Left renal pelvis (tissue), 4 donors: ENCODE measurements around the gene GPC6. TPM values are rescaled to one million over a fixed set of nuclear protein-coding genes. Genes with fewer than 3 reads are reported as not detected.

Experiments
- DNase-seq, 4 donors: peaks; one replicate each; pipeline ENCODE4 v3.0.0-alpha.2; 2013; ENCODE audit warnings: low read depth in 4 of 4, low spot score in 3 of 4
- polyA plus RNA-seq, 4 donors: library from polyadenylated mRNA; unstranded; fragments of 120-200 nt; gene quantifications; one replicate each; pipeline ENCODE4 v1.2.1, GENCODE V29; 2013; ENCODE audit not compliant: insufficient read length in 4 of 4

The GPC6 gene
- polyA plus RNA-seq, 4 donors = 49.8 to 74.4 (median 65.2) TPM

DNA sequence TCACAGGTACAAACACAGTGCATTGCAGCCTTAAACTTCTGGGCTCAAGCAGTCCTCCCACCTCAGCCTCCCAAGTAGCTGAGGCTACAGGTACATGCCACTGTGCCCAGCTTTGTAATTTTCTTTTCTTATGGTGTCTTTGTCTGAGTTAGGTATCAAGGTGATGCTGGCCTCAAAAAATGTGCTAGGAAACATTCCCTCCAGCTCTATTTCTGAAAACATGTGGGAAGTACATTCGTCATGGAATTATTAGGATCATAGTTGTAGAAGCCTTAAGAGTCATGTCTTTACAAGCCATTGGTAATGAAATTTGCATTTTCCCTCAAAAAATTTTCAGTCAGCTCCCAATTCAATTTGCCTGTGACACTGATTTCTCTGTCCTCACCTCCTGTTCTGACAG lies 1021.3 kb downstream of the GPC6 start:
- no peak for DNase-seq

DNA sequence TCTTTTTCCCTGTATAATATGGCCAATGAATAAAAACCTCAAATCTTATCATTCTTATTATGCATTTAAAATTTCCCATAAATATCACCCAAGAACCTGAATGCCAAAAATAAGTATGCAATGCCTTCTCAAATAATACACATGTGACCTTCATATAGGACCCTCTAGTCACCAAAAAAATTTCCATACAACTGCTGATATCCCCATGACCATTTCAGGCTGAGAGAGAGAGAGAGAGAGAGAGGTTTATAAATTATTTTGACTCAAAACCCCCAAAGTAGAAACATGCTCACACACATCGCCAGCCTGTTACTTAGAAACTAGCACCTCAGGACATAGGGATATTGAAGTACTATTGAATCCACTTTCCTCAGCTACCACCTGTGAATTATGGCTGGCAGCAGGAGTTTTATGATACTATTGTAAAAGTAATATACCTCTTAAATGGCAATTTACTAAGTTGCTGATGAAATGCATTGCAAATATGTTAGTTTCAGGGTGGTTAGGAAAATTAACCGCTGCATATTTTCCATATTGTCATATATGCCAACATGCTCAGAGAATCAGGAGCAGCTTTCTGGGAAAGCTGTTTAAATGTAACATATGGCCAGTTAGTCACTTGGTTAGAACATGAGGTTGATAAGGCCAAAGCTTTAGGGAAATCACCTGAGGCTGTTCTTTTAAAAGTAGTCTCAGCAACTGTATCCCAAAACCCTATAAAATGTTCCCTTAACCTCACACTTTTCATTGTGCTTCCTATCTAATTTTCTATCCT lies 1022.0 kb downstream of the GPC6 start:
- DNase-seq = no peak

DNA sequence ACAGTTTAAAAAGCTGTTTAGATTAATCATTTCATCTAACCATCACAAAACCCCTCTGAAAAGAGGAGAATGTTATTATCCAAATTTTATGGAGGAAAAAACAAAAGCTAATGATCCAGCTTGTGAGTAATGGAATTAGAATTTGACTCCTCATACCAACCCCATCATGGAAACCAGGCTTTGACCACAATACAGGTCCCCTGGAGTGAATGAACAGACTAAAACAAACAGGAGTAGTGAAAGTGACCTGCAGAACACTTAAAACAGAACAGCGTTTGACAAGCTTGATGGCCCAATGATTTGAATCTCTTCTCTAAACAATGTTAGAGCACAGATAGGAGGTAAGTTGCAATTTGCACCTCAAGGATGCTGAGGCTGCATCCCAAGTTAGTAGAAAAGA lies 1022.9 kb downstream of the GPC6 start:
- DNase-seq = no peak

DNA sequence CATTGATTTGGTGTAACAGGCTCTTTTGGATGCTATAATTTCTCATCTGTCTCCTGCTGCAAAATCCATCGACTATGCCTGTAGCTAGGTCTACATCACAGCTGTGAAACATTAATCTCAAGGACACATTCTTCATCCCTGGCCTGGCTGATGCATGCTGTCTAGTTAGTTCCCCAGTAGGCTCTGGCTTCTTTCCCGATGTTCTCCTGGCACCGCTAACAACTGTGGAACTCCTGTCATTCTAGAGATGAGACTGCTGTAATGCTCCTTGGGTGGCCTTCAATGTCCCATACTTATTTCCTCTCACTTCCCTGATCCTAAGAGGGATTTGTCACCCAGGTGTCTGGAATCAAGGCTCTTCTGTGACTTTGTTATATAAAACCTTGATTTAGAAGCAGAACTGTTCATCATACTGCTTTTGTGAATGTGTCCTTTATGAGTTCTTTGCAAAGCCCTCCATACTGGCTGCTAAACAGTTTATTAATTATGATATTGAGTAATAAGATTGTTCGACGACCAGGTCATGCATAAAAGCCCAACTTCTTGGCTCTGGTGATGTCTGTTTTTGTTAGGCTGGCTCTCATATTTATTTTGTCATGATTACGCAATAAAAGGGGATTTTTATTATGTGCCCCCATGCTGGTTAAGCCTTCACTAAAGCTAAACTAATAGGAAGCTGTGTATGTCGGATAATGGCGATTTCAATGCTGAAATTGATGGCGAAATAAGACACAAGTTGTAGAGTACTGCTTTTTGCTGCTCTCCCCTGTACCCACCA lies 1025.4 kb downstream of the GPC6 start:
- no peak for DNase-seq

DNA sequence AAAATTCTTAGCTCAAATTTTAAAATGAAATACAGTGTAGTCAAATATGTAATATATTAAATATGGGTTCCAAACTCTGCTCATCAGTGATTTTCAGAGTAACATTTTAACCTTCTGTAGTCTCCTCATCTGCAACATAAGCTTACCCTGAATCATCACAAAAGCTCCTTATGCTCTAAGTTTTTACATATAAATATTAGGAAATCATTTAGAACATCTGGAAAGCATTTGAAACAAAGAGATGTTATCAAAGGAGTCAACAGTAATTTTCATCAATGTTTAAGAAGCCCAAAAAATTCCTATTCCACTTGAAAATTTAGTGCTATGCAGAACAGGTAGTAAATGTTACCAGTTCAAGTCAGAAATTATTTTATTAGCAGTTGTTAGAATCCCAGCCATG lies 1028.1 kb downstream of the GPC6 start:
- no peak for DNase-seq

DNA sequence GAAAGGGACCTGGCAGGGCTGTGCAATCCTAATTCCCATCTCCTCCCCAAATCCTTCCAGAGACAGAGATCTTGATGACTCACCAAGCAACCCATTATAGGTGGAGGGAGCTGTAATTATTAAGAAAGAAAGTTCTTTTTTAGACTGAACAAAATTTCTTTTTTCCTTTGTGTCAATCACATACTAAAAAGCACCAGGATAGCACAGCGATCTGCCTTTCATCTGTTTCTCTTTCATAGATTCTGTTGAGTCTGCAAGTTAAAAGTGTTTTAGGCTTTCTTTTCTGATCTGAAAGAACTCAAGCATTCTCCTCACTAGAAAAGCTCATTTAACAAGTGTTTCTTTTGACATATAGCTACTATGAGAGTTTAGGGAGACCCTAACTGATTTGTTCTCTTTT lies 1030.1 kb downstream of the GPC6 start:
- no peak for DNase-seq

DNA sequence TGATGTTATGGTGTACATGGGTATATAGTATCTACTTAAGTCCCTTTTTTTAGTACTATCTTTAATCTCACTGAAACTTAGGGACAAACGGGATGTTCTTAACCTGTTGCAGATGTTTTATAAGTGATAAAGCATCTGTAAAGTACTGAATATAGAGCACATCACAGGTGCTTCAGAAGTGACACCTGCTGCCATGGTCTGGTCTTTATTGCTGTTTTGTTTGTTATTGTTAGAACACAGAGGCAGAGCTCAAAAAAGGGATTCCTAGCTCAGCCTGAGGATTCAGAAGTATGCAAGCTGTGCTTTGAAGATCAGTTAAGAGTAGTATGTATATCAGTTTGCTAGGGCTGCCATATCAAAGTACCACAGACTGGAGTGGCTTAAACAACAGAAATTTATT lies 1033.4 kb downstream of the GPC6 start:
- DNase-seq = no peak

DNA sequence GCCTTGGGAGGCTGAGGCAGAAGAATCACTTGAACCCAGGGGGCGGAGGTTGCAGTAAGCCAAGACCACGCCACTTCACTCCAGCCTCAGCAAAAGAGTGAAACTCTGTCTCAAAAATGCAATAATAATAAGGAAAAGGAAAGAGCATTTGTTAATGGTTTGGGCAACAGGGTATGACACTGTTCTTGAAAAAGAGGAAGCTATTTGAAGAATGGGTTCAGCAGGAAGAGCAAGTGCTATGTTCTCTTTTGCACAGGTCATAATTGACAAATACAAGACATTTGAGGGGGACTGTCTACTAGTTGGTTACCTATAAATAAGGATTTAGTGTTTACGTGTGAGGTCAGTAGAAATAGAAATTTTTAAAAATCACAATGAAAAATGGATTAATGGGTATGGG lies 1034.6 kb downstream of the GPC6 start:
- no peak for DNase-seq

DNA sequence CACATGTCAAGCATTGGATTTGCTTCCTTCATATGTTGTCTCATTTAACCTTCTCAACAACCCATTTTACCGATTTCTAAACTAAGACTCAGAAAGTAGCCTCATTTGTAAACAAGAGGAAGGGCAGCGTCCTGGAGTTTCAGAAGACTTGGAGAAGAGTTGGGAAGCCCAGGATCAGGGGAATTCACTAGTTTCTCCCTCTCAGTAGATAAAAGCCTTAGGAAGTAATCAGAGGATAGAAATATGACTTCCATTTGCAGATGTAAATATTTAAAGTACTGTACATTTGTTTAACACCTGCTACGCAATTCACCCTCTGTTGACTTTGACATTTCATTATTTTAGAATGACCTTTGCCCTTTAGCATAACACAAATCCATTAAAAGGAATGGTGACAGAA lies 1036.4 kb downstream of the GPC6 start:
- DNase-seq = no peak

DNA sequence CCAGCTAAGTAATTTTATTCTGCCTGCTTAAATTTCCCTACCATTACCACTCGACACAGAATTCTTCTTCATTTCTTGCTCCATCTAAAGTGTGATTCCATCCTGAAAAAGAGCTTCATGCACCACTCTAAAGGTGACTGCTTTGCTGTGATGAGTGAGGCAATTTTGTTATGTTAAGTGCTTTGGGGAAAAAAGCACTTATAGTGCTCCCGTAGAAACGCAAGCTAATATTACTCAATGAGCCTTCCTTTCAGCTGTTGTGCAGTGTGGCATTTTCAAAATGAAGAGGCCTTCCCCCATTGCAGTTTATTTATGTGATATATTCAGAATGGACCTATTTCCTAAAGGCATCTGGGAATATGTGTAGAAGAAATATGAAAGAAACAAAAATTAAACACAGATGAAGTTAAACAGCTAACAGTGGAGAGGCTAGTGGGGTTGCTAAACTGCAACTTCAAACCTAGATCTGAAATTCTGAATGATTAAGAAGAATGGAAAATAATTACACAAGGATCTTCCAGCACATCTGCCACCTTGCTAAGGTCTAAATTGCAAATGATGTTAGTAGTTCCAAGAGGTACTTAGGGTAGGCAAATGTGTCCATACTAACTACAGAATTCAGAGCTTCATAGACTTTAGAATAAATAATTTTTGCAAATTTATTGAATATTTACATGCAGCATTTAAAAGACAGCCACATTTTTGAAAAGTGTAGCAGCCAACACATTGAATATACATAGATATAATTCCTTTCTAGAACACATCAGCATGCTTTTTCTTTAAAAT lies 1041.2 kb downstream of the GPC6 start:
- DNase-seq = no peak

DNA sequence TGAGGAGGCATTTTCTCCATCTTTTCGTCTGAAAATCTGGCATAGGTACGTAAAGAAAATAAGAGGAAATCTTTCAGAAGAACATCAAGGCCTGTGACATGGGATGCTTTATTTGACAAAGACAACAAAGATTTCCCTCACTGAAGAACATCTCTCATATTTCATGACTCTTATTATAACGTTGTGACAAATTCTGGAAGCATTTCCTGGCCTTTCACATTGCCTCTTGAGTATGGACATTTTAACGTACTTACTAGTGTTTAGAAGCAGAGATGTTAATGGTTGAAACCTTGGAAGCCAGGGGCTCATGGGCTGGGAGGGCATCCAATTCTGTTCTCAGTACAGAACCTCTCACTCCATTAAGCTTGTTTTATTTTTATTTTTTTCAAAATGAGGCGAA lies 1042.1 kb downstream of the GPC6 start:
- no peak for DNase-seq

DNA sequence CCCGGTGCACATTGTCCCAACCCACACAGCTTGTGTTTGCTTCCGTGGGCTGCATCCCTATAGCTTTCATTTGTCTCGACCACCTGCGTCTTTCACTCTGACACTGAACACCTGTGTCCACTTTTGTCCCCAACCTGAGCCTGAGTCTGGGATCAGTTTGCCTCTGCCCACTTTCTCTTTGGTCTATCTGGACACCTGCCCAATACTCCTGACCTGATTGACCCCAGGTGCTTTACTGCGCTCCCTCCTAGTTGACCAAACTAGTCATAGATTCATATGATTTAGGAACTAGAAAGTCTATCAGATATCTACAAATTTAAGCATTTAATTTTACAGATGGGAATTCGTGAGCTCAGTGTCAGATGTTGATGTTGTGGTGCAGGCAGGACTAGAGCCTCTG lies 1043.0 kb downstream of the GPC6 start:
- DNase-seq = no peak

DNA sequence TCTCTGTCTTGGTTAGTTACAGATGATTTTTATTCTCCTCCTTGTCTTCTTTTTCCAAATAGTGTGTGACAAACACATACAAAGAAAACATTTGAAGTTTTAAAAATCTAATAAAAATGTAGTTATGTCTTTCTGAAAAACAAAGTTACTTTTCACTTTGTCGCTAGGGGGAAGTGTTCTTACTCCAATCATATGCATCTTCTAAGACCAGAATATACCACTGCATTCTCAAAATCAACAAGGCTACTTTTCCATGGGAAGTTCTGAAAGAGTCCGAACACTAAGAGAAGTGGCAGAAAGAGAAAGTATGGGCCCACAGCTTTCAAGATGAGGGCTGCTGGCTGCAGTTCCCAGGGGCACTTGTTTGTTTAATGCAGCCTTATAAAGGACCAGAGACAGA lies 1043.9 kb downstream of the GPC6 start:
- DNase-seq = no peak

DNA sequence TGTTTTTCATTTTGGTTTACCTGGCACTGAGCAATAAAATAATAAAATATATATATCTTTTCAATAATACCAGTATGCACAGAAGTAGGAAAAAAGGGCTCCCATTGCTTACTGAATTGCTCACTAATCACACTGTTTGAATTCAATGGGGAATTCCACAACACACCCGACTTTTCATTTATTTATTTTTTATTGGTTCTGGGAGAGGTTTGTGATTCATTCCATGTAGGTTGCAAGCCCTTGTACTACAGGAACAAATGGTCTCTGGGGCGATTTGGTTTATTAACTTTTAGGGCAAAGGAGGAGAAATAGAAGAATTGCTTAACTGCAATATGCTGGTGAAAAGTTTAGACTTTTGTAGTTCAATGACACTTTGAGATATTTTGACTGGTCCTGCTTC lies 1045.4 kb downstream of the GPC6 start:
- no peak for DNase-seq

DNA sequence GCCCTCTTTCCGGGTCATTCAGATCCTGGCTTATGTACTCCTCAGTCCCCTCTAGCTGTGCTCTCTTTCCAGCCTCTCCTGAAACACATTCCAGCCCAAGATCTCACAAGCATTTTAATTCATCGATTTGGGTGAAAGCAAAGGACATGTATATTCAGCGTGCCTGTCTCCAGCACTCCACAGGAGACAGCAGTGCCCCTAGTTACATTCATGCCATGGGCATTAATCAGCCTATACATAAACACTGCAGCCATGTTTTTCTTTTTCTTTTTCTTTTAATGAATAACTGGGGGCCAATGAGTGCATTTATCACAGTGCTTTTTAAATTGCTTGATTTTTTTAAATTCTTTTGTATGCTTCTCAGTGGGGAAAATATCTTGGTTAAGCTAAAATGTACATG lies 1053.7 kb downstream of the GPC6 start:
- no peak for DNase-seq

DNA sequence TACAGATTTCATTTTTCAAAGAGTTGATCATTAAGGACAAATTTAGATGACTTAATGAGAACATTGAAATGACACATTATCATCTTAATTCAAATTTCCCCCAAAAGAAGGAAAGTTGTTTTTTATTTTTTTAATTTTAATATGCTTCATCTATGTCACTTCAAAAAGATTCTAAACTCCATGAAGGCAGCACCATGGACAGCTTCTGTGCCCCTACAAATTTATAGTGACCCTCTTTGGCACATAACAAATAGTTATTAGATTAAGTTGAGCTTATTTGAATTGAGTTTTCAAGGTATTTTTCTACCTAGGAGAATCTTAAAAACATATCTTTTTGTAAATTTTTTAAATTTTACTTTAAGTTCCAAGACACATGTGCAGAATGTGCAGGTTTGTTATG lies 1054.2 kb downstream of the GPC6 start:
- DNase-seq = no peak

DNA sequence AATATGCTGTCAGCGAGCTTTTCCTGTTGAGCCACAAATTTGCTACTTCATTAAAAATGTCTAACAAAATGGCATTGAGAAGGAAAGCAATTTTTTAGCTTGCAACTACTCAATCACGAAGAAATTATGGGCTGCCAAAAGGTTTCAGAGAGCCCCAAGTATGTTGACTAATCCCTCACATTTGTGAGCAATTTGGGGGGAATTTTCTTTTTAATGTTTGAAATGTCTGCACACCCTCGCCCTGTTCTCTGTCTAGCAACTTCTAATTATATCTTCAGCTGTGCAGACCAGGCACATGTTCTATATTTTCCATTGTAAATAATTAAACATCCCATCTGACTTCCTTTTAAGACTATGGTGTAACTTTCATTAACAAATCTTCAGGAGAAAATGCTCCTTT lies 1060.0 kb downstream of the GPC6 start:
- no peak for DNase-seq

DNA sequence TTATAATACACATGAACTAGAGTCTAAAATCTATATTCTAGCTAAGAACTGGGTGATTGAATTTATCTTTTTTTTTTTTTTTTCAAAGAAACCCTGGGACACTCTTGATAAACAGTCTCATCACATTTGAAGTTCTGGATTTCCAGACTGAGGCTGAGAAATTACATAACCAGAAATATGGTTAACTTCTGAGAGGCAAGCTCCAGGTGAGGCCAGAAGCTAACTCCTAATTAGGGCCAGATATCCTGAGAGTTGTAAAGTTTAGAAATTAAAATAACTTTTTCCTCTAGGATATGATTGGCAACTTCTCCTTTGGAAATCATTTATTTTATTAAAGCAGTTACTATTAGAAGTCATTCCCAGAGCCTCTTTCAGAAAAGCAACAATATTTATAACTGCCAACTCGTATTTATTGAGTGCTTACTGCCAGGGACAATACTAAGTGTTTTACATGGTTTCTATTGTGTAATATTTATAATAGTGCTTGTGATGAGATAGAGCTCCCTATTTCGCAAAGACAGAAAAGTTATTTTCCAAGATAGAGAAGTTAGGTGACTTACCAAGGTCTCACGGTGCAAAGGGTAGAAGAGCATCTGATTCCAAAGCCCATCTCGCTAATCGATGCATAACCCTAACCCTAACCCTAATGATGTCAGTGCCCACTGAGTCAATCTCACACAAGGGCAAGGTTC lies 1065.2 kb downstream of the GPC6 start:
- DNase-seq = no peak

DNA sequence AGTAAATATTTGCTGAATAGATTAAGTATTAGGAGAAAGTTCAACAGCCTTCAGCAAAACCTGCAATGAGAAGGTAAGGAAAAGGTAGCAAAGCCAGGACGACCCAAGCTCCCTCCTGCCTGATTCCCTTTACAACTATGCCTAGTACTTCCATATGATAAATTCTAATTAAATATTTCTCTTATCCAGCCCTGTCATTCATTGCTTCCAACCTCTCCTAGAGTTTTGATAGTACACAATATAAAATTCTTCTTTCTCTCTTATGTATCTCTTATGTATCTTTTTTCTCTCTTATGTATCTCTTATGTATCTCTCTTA lies 1065.7 kb downstream of the GPC6 start:
- DNase-seq = no peak

DNA sequence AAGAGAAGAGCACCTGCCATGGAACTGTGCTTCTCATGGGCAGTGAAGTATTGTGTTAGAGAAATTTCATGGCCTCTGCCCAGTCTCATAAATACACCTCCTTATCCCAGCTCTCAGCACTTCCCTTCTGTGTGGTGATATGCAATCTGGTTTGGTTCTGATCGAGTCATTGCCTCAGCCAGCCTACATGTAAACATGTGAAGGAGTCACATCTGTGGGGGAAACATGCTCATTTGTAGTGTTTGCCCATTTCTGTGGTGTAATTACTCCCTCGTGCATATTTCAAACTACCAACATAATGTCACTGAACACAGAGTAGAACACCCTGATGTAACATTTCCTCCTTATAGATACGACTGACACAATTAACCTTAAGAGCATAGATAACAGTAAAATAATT lies 1069.9 kb downstream of the GPC6 start:
- no peak for DNase-seq

DNA sequence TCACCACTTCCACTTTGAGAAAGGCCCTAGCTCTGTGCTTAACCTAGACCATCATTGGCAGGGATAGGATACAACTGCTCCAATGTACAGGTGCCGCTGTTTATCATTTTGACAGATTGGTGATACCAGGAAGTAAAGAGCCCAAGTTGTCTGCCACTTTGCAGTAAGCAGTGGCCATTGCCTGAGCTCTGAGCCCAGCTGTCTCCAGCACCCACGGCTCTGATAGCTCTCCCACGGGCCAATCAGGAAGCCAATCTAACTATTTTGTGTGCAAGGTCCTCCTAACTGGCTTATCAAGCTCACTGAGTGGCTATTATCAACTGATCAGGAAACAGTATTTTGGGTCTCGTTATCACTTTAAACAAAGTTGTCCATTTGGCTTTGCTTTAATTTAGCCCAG lies 1071.7 kb downstream of the GPC6 start:
- DNase-seq = no peak
